HG03045 (cell line): ENCODE data around the gene SYNDIG1.
"Not testable (repeated sequence)": the region's sequence is repeated elsewhere in the genome, so short reads cannot be mapped to it uniquely, and the experiment has no call there.

ENCODE experiments used
- ATAC-seq: cut with Tn5 transposase; IDR thresholded peaks from one replicate; pipeline ENCODE4 v1.9.1; 2021; ENCODE audit warnings: mild to moderate bottlenecking, moderate library complexity; ENCODE audit not compliant: unreplicated experiment

Gene SYNDIG1

DNA sequence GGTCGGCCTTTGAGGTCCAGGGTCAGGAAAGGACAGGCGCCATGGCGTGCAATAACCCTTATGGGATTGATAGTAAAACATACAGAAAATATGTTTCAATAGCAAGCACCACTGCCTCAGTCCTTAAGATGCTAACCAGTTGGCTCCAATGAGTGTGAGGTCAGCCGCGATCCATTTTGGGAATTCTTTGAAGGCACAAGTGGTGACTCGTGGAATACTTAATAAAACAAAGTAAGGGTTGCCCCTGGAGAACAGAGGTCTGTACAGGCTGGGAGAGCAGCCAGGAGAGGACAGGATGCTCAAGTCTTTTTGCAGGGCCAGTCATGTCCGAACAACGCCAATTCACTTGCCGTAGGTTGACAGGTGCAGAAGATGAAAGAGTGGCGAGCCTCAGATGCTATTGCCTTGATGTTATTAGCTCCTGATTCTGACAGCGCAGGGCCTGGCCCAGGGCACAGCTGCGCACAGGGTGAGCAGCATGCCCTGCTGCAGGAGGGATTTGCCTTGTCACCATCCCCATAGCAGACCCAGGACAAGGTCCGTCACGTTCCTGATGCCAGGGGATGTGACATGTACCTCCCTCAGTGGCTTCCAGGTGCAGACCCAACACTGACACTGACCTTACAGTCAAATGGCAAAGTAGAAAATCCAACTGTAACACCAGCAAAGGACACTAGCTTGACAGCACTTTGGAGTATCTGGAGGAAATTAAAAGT lies 21.8 kb downstream of the SYNDIG1 start:
- no peak for ATAC-seq

DNA sequence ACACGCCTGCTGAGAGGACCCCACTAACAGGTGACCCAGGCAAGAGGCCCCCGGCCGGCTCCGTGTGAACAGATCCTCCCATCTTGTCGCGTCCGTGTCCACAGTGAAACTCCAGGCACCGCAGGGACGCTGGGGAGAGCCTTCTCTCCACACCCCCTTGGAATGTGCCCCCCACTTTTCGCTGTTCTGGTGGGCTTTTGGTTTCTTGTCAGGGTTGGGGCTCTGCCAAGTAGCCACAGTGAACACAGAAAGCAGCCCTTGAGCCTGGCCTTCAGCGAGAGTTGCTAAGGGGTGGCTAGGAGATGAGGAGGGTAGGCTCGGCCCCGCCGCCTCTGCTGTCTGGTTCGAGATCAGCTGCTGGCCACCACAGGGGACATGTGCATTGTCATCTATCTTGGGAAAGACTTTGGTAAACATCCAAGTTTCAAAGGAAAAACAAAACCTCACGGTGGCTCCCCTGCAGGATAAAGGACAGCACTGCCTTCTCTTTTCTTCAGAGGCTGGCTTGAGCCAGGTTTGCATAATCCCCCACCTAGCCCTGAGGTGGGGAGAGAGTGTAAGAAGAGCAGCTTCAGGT lies 22.7 kb downstream of the SYNDIG1 start:
- no peak for ATAC-seq

DNA sequence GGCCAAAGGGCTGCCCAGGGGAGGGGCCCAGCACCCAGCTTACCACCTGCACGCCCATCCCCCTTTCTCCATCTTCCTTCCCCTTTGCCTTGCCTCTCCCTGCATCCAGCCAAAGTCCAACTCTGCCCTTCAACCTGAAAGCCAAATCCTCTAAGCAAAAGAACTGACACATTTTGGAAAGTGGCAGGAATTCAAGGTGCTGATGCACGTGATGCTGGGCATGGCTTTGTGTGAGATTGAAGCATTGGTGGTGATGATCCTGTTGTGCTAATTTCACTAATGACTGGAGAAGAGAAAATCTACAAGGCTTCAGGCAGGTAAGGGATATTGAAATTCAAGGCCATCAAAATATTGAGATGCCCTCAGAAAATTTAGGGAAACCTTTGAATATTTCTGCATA lies 23.3 kb downstream of the SYNDIG1 start:
- ATAC-seq: no peak

DNA sequence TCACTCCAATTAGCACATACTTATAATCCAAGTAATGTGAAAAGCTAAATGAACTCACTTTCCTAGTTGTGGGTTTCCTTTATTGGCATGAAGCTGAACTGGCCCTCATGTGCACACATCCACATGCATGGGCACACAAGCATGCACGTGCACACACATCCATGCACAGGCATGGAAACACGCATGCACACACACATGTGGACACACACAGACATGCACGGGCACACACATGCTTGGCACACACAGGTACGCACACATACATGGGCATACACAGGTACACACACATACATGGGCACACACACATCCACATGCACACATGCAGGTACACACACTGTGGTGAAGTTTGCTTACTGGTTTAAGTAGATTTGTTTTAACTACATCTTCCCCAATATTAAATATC lies 23.8 kb downstream of the SYNDIG1 start:
- ATAC-seq: no peak

DNA sequence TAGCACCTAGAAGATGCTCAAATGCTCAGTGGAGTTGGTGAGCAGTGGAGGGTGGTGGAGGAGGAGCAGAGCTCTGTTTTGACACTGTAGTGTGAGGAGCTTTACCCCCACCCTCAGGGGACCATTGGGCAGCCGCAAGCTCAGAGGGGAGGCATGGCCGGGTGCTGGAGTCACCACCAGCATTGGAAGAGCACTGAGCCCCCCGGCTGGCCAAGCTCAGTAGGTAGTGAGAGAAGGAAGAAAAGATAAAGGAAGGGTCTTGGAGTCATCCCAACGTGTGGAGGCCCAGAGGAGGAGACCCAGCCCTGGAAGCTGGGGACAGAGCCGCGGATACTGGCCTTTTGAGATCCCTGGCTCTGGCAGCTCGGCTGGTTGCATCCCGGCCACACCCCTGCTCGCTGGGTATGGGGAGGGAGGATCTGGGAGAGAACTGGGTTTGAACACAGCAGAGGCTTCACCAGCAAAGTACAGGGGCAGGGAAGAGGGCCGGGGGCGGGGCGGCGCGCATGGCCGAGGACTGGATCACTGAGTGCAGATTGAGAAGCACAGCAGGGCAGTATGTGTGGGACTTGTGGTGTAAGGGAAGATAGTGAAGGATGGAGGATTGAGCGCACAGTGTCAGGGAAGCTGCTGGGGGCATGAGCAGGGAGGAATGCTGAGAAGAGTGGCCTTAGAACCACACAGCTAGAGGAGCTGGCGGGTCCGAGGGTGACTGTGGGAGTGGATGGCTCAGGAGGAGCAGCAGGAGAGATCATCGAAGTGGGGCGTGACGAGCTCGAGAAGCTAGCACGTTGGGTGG lies 24.4 kb downstream of the SYNDIG1 start:
- ATAC-seq: no peak

DNA sequence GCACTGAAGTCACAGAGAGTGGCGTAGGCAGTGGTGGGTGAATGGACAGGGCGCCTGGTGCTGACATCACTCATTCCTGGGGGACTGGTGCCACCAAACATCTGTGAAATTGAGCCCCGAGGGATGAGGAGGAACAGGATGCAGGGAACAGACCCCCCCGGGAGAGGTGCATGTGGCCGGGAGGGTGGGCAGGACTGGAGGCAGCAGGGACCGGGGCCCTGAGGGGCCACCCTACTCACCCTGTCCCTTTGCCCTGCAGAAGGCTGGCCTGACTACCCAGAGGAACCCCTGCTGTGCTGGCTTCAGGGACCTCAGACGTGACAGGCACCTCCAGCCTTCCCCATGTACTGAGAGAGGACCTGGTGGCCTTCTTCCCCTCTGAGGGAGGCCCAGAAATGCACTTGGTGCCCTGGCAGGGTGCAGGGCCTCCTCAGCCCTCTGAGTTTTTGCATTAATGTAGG lies 25.1 kb downstream of the SYNDIG1 start:
- ATAC-seq: no peak

DNA sequence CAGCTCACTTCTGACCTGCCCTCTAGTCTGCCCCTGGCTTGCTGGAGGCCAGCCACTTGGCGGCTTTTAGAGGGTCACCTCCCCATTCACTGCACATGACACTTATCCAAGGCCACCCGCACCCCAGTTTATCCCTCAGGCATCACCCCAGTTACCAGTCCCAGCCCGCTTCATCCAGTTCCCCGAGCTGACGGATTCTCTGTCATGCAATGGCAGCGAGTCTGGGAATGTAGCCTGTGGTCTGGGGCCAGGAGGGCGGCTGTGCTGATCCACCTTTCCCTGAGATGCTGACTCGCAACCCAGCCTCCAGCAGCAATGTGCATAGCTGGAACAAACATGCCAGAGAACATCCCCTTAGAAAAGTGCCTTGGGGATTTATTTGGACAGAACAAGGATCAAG lies 25.8 kb downstream of the SYNDIG1 start:
- ATAC-seq: no peak

DNA sequence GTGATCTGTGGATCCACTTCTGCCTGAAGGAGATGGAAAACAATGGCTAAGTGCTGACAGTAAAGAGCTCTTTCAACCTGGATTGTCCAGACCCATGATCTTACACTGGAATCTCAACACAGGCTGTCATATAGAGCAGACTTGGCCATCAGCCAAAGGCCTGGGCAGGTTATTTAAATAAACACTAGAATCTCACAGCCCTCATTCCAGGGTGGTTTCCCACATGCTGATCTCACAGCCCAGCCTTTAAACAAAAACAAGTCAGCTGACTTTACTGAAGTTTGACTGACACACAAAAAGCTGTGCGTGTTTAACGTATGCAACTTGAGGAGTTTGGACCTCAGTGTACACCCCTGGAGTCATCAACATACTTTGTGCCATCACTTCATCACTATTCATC lies 28.4 kb downstream of the SYNDIG1 start:
- no peak for ATAC-seq

DNA sequence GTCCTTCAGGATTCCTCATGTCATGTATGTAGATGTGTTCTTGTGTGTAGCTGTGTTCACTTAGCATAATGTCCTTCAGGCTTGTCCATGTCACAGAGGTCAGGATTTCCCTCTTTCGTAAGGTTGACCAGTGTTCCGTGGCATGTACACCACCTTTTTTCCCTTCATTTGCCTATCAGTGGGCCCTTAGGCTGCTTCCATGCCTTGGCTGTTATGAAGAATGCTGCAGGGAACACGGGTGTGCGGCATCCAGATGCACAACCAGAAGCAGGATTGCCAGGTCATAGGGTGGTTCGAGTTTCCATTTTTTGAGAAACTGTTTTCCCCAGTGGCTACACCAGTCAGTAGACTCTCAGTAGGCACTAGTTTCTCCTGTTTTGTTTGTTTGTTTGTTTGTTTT lies 29.2 kb downstream of the SYNDIG1 start:
- no peak for ATAC-seq

DNA sequence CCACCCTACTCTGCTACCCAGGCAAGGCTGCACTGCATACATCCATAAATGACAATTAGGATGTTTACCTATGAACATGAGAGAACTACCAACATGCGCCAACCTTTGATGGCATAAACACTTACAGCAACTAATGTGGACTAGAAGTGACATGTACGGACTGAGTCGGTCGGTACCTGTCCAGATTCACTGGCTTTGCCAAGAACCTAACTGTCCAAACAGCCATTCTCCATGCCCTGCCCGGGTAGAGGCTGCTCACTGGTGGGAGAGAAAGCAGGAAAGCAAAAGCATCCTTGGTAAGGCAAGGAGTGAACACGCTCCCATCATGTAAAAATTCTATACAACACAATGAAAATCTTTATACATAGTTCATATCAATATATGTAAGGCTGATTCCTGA lies 30.0 kb downstream of the SYNDIG1 start:
- ATAC-seq: no peak

DNA sequence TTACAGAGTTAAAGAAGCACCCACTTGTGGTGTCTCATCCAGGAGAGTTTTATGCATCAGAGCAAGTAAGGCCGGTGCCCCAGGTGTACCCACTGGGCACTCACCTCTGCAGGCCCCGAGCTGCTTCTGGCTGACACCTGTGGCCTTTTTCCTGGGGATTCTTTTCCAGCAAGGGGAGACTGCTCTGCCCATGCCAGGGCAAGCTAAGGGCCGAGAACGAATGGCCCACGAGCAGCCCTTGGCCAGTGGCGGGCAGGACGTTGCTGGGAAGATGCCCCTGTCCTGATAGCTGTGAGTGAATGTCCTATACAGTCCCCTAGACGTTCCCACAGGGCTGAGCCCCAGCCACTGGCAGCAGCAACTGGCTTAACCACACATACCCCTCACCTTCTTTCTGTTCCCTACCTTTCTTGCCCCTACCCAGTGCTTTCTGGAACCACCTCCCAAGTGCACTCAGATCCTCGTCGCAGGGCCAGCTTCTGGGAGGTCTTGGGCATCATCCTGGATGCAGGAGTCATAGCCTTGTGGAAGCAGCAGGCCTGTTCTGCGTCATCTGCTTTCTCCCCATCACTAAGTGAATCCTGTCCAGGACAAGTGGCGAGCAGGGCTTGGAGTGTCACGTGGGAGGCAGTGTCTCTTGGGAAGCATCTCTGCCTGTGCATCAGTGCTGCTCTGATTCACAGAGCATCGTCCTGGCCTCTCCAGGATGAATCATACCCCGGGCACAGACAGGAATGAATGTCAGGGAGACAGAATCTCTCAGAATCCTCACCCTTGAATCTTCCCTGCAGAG lies 32.5 kb downstream of the SYNDIG1 start:
- no peak for ATAC-seq

DNA sequence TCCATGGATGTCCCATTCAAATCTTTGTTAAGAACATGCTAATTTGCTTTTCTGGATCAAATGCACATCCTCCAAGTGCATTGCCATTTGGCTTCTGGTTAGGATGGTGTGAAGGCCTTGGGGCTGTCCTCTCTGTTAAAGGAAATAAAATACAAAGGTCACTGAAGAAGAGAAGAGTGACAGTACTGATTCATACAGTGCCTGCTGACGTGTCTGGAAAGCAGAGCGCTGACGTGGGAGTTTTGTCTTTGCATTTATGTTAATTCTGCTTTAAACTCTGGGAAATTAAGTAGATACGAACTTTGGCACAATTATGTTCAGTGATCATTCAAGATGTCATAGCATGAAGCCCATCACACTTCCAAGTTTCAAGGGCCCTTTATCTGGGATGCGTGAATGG lies 33.2 kb downstream of the SYNDIG1 start:
- ATAC-seq: no peak

DNA sequence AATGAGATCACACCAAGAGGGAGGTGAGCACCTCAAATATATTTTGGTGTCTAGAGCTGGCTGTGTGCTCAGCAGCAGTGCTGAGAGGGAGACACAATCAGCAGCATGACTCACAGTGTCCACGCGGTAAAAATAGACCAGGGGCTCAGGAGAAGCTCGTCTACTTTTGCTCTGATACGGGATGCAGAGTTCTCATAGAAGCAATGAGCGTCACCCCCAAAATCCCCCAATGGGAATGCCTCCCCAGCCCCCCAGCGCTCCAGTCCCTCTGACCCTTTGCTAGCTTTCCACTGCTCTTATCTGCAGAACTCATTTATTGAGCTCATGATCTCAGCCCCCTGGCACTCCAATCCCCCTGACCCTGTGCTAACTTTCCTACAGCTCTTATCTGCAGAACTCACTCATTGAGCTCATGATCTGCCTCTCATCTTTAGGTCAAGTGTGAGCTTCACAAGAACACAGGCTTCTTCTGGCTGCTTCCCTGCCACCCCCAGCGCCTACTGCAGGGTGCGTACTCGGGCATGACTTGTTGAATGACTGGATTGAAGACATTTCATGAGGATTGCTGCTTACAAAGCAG lies 34.0 kb downstream of the SYNDIG1 start:
- ATAC-seq: no peak

DNA sequence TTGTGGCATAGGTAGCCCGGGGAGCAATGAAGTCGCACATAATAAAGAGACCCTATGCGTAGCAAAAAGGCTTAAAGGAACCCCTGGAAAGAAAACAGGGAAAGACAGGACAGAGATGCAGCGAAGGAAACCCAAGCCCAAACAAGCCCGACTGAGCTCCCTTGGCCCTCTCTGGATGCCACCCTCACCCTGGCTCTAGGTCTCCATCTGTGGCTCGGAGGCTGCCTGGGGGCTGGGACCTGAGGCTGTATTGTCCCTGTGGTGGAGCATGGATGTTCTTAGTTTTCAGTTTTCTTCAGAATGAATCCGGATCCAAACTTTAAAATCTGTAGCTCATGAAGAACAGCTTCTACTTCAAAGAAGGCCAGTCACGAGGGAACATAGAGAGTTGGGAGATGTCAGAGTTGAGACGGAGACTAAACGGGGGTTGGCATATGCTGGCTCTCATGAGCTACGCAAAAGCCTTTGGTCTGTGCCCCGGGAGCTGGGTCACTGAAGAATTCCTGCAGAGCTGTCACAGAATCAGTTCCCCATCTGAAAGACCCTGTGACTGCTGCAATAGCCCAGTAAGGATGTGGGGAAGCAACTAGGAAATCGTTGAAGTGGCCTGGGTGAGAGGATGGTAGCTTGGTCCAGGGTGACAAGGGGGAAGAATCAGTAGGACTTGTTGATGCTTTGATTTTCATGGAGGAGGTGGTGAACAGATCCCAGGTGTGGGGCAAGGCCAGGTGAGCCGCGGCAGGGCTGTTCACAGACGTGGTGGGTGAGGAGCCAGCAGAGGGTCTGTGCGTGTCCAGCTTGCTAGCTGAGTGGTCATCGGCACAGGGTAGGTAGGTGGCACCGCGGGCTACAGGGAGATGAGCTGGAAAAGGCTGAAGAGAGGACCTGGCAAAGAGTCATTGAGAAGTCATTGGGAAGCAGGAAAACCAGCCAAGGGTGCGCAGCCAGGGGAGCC lies 35.2 kb downstream of the SYNDIG1 start:
- no peak for ATAC-seq

DNA sequence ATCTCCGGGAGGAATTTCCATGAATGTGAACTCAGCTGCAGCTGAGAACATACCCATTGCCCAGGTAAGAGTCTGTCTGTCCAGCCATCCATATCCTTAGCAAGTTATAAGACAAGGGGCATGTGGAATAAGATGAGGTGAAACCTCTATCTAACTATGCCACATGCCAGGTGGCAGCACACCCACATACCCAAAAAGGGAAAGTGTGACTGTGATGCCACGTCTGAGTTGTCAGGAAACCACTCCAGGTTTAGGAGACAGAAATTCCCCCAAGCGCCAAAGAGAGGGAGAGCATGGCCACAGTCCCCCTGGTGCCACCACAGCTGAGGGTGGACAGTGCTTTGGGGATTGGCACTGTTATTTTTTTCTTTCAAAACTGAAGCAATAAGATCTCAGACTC lies 36.7 kb downstream of the SYNDIG1 start:
- ATAC-seq: no peak

DNA sequence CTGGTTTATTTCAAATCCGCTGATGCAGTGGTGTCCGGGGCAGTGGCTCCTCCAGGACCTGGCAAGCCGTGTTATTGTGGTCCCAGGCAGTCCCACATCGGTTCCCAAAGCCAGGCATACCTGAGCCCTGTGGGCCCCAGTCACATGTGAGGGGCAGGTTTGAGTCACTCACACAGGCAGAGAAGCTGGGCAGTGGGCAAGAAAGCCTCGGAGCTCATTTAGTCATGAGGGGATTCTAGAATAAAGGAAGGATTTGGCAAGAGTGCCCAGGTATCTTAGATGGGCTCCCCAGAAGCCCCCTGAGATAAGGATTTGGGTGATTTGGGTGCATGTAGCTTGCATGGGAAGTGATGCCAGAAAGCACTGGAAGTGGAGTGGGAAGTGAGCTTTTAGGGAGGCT lies 37.3 kb downstream of the SYNDIG1 start:
- ATAC-seq: no peak

DNA sequence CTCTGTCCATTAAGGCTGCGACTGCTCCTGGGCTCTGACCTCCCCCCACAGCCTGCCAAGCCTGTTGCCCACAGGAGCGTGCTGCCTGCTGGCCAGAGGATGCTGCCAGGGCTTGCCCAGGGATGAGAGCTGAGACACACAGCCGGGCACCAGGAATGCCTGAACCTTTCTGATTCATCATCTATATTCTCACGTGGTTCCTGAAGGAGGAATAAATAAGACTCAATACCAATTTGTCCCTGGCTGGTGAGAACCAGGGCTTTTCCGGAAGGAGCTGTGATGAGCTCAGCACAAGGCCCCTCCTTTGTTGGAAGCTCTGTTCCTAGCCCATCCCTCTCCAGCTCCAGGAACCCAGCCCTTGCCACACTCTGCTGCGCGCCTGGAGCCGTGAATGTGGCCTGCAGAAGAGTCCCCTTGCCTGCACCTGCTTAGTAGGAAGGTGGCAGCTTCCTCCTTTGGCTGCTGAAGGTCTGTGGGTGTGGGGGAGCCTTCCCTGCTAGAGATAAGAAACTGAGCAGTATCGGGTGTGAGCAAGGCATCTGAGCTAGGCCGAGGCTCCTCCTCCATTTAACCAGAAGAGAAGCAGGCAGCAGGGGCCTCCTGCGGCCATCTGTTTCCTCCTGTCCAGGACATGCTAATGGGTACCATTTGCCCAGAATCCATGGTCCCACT lies 37.9 kb downstream of the SYNDIG1 start:
- no peak for ATAC-seq

DNA sequence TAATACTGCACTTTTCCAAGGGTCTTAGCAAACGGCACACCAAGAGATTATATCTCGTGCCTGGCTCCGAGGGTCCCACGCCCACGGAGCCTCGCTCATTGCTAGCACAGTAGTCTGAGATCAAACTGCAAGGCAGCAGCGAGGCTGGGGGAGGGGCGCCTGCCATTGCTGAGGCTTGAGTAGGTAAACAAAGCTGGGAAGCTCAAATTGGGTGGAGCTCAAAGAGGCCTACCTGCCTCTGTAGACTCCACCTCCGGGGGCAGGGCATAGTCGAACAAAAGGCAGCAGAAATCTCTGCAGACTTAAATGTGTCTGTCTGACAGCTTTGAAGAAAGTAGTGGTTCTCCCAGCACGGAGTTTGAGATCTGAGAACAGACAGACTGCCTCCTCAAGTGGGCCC lies 43.0 kb downstream of the SYNDIG1 start:
- not testable (repeated sequence) for ATAC-seq

DNA sequence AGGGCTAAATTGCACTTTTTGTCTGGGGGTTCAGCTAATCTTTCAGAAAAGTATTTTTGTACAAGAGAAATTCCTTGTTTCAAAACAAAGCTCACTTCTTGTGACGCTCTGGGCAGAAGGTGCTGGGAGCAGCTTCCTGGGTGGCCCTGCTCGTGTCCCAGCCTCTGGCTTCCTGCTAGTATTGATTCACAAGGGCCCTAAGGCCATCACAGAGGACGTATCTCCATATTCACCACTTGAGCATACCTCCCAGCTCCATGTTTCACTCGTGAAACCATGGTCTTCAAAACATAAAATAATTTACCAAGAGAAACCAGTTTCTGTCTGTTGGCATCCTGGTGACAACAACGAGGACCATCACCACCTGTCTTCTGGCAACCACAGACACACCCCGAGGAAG lies 49.1 kb downstream of the SYNDIG1 start:
- no peak for ATAC-seq
